GM21529 (cell line): ENCODE measurements around the gene SART1.

Experiments used
- ATAC-seq: cut with Tn5 transposase; IDR thresholded peaks from one replicate; pipeline ENCODE4 v1.9.1; 2021; ENCODE audit not compliant: unreplicated experiment

SART1 gene

GRCh38 chr11:65965986-65966762 is 4.6 kb downstream of the SART1 start:
- no peak for ATAC-seq

DNA sequence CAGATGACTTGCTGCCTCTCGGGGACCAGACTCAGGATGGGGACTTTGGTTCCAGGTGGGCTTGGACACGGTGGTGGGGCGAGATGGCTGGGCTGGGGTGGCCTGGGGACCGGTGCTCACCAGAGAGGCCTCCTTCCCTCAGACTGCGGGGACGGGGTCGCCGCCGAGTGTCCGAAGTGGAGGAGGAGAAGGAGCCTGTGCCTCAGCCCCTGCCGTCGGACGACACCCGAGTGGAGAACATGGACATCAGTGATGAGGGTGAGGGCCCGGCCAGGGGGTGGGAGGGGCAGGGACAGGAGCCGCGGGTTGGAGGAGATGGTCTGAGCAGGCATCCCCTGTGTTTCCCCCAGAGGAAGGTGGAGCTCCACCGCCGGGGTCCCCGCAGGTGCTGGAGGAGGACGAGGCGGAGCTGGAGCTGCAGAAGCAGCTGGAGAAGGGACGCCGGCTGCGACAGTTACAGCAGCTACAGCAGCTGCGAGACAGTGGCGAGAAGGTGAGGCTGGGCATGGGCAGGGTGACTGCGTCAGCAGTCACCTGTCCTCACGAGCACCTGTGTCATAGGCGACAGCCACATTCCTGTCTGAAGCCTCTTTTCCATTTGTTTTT is 5.9 kb downstream of the SART1 start:
- no peak for ATAC-seq

- no peak for ATAC-seq
These were observed 7.3 kb downstream of the SART1 start for GRCh38 chr11:65968600-65969482.

DNA sequence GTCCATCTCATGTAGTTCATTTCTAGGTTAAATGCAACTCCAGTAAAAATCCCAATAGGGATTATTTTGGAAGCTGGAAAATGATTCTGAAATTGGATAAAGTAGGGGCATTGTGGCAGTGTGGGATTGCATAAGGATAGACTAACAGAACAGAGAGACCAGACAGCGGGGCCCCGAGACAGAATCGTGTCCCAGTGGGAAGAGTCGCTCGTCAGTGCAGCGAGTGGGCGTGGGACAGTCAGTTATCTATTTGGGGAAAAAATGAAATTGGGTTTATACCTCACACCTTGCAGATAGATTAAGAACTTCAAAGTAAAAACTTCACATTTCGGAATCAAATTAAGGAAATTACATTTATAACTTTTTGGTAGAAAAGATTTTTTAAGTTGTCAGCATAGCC is 10.6 kb downstream of the SART1 start:
- ATAC-seq = no peak

DNA sequence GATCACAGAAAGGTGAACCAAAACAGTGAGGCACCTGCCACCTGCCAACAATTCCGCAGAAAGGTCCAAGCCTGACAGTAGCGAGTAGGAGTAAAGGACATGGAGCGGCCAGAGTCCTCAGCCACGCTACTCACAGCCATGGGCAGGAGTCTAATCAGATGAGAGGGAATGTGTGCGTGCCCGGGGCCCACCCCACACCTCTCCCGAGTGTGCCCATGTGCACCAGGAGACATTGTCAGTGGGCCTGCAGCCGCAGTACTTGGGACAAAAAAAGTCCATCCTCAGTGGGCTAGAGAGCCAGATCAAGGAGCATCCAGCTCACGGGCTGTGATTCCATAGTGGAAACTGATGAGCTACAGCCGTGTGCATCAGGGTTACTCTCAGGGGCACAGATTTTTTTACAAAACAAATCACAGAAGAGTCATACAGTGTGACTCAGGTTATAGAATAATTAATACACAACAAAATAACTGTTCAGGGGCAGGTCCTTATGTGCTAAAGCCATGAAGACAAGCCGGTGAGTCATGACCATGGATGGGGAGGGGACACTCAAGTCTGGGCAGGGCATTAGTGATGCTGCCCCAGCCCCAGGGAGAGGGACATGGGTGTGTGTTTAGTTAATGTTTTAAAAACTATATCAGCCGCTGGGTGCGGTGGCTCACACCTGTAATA is 12.0 kb downstream of the SART1 start:
- no peak for ATAC-seq

- ATAC-seq = no peak
These were observed 14.2 kb downstream of the SART1 start for GRCh38 chr11:65975771-65976170.

DNA sequence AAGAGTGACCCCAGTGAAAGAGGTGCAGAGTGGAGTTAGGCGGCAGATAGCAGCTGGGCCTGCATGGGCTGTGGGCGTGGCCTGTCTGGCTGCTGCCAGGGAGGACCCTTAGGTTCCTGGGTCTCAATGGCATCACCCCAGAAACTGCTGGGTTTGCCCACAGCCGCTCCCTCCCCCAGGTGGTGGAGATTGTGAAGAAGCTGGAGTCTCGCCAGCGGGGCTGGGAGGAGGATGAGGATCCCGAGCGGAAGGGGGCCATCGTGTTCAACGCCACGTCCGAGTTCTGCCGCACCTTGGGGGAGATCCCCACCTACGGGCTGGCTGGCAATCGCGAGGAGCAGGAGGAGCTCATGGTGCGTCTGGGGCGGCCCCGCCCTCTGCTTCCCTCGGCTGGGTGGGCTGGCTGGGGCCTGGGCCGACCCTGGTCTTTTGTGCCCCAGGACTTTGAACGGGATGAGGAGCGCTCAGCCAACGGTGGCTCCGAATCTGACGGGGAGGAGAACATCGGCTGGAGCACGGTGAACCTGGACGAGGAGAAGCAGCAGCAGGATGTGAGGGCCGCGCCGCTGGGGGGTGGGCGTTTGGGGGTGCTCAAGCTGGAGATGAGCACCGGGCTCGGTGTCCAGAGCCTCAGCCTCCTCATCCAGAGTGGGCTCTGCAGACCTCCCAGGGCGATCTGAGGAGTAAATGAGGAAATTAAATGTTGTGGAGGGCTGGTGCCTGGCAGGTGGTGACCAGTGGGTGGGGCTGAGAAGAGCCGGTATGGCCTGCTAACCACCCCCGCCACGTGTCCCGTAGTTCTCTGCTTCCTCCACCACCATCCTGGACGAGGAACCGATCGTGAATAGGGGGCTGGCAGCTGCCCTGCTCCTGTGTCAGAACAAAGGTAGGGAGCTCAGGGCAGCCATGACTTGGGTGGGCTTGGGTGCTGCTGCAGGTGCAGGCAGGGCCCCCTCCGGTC is 15.0 kb downstream of the SART1 start:
- no peak for ATAC-seq

- no peak for ATAC-seq
These were observed 16.3 kb downstream of the SART1 start for GRCh38 chr11:65977621-65978390.

GRCh38 chr11:65978391-65979238 is 17.1 kb downstream of the SART1 start:
- no peak for ATAC-seq

DNA sequence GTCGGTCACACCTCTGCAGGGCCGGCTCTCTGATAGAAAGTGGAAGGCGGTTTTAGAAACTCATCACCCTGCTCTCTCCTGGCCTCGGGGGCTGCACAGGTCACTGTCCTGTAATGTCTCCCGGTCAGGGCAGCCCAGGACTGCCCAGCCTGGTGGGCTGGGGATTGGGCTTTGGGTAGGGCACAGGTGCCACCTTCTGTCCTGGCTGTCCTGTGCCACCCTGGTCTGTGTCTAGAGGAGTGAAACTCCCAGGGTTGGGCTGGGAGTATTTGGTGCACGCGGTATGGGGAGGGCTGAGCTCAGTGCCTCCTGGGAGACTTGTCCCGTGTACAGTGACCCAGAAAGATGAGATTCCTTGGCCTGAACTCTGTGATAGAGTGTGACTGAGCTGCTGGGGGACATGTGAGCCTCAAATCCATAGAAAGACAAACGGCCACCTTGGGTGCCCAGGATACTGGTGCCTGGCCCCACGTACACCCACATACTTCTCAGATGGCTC is 17.8 kb downstream of the SART1 start:
- ATAC-seq = no peak

- no peak for ATAC-seq
These were observed 19.7 kb downstream of the SART1 start for GRCh38 chr11:65981101-65981740.

GRCh38 chr11:65981972-65982823 is 20.7 kb downstream of the SART1 start:
- ATAC-seq = no peak

- no peak for ATAC-seq
These were observed 21.5 kb downstream of the SART1 start for GRCh38 chr11:65982824-65983588.

- no peak for ATAC-seq
These were observed 22.1 kb downstream of the SART1 start for GRCh38 chr11:65983589-65983987.

DNA sequence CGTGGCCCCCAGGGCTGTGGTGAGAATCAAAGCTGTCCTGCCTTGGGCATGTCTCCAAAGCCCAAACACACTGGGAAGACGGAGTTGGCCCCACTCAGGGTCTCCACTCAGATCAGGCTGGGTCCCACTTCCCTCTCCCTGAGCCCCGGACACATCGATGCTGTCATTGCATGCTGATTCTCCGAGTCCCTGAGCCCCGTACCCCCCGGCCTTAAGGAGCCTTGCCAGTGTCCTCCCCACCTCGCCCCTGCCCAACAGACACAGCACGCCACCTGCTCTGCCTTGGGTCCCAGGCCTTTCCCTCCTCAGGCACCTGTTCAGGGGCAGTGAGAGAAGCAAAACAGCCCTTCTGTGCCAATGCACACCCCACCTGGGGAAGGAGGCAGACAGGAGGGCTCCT is 25.8 kb downstream of the SART1 start:
- ATAC-seq = no peak
